IPS-NIHi7 (cell line): Measurements from ENCODE around the gene PIGT.

ENCODE experiments used
- DNase-seq: peaks from one replicate; pipeline ENCODE4 v3.0.0; 2012; ENCODE audit warnings: mixed read lengths; ENCODE audit errors: extremely low spot score

The PIGT gene

DNA sequence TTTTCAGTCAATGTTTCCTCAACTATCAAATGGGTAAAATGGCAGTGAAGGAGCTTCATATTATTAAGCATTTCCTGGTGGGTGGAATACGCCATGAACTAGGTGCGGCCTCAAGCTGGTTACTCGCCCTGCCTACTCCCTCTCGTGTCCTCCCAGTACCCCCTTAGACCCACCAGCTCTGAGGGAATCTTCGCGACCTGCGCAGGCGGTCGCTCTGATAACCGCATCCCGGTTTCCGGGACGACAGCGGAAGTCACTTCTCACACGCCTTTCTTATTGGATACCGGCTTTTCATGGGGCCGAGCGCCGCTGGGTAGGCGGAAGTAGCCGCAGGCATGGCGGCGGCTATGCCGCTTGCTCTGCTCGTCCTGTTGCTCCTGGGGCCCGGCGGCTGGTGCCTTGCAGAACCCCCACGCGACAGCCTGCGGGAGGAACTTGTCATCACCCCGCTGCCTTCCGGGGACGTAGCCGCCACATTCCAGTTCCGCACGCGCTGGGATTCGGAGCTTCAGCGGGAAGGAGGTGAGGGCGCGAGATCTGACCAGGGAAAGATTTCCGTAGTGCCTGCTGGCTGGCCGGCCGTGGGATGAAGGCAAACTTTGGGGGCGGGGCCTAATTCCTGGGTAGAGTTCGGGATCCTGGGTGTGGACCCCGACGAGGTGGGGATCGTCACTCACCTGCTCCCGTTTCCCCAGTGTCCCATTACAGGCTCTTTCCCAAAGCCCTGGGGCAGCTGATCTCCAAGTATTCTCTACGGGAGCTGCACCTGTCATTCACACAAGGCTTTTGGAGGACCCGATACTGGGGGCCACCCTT is at the start of gene PIGT:
TSS of gene PIGT (plus strand) at position 320 of the 816 bp plus-strand sequence. CDS start at position 336, 16 bp downstream.
- peak; percentile 91 for DNase-seq

DNA sequence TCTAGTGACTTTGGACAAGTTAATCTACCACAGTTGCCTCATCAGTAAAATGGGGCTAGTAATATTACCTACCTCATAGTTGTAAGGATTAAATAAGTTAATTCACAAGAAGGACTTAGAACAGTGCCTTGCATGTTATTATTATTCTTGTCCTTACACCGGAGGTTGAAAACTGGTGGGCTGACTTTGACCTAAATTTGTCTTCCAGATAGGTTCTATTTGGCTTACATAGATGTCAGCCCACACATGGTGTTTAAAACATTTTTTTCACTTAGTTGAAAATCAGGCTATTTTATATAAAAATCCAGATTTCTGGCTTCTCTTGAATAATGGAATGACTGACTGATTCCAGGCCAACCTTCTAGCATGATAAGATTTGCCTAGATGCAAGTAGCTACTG is 49.7 kb upstream of the PIGT start:
- no peak for DNase-seq

DNA sequence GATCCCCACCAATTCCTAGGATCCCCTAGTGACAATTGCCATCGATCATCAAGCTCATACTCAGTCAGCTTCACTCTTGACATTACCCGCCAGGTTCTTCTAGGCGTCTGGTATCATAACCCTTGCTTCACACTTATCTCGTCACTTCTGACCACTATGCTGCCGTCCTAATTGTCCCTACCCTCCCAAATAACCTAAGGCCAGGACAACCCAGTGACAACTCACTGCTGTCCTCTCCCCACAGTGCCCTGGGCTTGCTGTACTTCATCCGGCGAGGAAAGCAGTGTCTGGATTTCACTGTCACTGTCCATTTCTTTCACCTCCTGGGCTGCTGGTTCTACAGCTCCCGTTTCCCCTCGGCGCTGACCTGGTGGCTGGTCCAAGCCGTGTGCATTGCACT is 49.3 kb upstream of the PIGT start:
- no peak for DNase-seq

DNA sequence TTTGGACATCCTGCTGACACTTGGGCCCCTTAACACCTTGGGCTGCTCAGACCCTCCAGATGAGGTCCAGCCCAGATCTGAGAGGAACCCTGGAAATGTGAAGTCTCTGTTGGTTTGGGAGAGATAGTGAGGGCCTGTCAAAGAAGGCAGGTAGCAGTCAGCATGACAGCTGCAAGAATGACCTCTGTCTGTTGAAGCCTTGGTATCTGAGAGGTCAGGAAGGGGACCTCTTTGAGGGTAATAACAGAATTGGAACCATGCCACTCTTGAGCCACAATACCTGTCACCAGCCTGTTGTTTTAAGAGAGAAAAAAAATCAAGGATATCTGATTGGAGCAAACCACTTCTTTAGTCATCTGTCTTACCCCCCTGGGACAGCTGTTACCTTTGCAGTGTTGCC is 48.8 kb upstream of the PIGT start:
- no peak for DNase-seq

DNA sequence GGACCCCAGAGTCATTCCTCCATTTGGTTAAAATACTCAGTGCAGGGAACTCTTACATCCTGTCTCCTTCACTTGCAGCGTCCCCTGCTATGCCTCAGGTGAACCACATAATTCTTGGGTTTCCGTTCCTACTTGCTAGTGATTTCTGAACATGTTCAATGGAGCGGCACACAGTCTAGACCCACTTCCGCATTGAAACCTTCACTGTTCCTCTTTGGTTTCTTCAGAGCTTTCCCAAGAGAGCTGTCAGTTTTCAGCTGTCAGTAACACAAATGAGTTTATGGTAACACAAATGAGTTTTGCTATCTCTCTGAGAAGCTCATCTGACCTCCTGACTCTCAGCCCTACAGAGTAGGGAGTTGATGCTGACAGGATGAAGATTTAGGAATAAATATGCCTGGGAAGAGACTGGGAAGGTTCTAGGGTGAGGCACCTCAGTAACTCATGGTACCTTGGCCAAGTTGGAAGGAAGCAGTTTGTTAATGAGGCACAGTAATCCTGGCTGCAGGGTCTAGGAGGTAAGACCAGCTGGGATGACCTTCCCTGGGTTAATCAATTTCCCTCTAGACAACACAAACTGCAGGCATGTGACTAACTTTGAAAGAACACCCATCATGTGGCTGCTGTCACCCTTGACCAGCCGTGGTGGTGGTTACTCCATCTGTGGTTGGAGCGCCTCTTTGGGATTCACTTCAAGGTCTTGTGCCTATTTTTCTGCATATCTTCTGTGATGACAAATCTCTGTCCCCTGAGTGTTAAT is 47.5 kb upstream of the PIGT start:
- DNase-seq: no peak

DNA sequence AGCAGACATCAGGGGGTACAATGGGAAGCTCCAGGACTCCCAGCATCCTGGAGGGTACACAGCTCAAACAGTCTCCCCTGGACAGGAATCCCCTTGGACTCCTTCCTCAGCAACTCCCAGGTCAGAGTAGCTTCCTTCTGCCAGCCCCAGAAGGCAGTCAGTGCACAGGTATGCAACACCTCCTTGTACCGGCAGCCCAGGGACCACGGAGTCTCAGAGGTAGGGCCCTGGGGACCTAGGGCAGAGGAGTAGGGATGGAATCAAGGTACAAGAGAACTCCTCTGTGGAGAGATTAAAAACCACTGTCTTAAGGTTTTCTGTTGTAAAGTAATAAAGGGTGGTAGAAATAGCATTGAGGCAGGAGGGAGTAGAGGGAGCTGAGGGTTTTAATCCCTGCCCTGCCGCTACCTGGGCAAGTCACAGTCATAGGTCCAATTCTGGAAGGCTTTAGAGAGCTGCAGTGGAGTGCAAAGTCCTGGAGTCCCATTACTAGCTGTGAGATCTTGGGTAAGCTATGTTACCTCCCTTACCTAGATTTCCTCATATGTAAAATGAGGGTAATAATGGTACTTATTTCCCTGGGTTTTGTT is 45.3 kb upstream of the PIGT start:
- no peak for DNase-seq

DNA sequence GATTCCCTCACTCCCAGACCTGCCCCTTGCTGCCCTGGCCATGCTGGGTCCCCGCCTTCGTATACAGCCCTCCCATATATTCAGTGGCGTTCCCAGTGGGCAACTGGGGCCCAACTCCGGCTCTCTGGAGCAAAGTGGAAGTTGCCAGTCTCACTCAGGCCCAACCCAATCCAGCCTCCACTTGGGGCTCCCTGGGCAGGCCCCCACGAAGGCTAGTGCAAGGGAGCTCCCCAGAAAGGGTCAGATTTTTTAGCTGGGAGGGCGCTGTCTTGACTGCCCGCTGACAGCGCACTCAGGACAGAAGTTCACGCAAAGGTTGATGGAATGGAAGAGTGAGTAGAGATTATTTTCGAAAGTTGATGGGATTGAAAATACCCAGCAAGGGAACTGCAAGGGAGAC is 43.7 kb upstream of the PIGT start:
- no peak for DNase-seq

DNA sequence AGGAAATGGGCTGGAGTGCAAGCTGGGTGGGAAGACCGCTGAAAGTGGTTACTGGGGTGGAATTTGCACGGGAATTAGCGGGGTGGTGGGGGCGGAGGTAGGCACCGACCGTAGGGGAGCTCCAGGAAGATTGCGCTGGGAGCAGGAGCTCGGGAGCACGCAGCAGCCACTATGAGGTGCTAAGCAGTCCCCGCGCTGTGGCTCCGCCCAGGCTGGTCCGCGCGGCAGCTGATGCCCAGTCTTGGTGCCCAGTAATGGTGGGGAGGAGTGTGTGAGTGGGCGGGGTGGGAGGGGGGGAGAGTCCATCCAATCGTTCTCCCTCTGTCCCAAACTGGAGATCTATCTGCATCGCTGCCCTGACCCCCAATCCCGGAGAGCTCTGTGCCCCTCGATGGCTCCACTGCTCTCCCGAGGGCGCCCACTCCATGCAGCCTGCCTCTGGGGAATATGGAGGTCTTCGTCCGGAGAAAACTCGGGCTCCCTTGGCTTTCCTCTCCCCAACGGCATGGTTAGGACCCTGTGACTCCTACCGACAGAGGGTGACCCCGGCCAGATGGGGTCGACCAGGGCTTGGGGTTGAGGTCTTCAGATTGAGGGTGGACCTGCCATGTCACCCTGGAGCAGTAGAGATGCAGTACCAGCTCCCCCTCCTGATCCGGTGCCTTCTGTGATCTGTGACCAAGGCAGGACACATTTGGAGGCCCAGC is 43.1 kb upstream of the PIGT start:
- peak; percentile 45 for DNase-seq

DNA sequence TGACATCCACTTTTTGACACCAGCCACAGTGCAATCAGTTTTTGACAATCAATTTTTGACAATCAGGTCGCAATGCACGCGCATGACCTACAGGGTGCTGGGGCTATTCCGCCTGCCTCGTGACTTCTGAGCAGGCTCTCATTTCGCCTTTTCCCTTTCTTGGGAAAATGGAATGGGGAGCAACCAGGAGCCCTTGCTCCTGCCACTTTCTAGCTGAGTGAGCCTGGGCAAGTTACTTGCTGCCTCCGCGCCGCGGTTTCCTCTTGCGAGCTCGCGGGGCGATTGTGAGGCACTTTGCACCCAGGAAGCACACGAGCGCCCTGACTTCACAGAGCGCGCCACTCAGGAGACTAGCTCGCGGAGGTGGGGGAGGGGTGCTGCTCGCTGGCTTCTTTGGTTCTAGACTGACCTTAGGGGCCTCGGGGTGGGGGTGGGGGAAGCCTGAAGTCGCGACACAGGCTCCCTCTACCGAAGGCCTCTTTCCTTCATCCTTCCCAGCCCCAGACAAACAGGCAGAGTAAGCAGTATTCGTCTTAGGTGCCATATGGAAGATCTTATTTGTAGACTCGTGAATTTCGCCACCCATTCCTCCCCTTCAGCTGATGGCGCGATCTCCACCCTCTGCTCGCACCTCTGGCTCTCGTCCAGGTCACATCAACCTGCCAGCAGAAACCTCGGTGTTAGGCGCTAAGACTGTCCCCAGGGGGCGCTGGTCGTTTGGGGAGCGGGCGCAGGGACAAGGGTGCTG is 42.4 kb upstream of the PIGT start:
- DNase-seq: peak; percentile 88

DNA sequence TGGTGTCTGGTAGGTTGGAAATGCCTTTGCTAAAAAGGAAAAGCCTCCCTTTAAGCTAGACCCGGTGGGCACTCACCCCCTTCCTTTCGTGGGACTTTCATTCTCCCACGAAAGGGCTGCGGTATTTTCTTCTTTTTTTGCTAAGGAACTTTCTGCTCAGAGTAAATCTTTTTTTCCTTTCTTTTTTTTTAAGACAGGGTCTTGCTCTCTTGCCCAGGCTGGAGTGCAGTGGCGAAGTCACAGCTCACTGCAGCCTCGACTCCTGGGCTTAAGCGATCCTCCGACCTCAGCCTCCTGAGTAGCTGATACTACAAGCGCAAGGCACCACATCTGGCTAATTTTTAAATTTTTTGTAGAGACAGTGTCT is 41.9 kb upstream of the PIGT start:
- no peak for DNase-seq

DNA sequence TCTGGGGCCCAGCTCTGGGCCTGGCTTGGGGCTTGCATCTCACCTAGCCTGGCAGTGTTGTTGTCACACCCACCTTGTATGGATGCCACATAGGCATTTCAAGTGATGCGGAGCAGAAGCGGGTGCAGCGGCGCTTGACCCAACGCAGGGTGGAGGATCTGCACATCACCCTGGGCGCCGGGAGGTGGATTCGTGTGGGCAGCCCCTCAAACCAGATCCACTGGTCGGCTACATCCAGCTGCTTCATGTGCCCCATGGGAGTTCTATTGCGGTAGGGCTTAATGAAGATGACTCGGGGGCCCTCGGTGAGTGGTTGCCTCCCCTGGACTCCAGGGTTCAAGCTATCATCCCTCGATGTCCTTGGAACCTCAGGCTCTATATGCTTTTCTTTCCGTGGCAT is 41.0 kb upstream of the PIGT start:
- no peak for DNase-seq

DNA sequence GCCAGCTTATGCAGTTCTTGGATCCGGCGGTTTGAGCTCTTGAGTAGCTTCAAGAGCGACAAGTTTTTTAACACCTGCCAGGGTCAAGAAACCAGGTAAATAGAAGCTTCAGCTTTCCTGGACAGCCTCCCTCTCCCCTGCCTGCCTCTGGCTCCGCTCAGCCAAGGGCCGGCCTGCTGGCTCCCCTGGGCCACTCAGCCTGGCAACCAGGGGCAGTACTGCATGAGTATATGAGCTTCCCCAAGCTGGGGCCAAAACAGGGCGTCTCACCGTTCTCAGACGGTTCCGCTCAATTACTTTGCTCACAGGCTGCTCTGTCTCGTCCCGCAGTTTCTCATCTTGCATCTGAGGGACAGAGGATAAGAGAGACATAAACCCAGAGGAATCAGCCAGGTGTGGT is 38.7 kb upstream of the PIGT start:
- DNase-seq: no peak

DNA sequence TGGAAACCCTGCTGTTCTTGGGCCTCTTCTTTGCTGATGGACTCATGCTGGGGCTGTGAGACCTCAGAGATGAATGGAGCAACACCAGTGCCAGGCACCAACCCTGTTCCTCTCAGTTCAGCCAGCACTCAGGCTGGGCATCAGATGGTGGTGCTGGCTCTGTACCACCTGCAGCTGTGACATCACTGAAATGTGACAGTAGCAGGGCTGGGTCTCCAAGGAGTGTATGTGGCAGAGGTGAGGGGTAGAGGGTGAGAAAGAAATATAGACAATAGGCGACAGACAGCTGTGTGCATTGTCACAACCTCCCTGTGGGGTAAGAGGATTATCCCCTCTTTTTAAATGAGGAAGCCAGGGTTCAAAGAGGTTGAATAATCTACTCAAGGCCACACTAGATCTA is 37.8 kb upstream of the PIGT start, which contains the start of gene TP53TG5:
TSS of gene TP53TG5 (minus strand) at position 135 of the 400 bp plus-strand sequence. CDS start at position 46, 89 bp downstream.
- DNase-seq: no peak

DNA sequence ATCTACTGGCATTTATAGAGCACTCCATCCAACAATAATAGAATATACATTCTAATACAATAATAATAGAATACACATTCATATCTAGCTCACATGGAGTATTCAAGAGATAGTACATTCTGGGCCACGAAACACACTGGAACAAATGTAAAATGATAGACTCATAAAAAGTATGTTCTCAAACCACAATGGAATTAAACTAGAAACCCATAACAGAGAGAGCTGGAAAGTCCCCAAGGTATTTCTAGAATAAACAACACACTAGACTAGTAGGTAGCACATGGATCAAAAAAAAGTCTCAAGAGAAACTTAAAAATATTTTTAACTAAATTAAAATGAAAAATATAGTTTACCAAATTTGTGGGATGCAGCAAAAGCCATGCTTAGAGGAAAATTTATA is 28.7 kb upstream of the PIGT start:
- no peak for DNase-seq

DNA sequence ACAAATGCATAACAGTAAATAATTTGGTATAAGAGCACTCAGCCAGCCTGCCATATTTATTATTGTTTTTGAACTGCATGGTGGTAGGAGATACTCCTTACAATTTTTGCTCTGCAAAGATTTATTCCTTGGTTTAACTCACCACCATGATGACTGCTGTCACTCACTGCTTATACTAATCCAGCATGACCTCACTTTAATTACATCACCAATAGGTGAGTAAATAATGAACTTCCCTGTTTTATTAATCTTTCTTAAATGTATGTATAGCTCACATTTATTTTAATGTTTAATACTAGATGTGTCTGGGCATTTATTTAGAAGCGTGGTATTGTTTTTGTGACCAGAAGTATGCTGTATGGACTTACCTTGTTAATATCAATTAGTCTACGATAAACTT is 25.0 kb upstream of the PIGT start:
- no peak for DNase-seq

DNA sequence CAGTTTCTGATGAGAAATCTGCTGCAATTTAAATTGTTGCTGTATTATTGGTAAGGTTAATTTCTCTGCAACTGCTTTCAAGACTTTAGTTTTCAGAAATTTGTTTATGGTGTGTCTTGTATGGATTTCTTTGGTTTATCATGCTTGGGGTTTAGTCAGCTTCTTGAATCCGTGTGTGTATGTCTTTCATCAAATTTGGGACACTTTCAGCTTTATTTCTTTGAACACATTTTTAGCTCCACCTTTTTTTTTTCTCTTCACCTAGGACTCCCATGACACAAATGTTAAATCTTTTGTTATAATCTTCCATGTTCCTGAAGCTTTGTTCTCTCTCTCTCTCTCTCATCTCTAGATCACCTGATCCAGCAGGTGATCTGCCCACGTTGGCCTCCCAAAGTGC is 24.4 kb upstream of the PIGT start:
- DNase-seq: no peak

DNA sequence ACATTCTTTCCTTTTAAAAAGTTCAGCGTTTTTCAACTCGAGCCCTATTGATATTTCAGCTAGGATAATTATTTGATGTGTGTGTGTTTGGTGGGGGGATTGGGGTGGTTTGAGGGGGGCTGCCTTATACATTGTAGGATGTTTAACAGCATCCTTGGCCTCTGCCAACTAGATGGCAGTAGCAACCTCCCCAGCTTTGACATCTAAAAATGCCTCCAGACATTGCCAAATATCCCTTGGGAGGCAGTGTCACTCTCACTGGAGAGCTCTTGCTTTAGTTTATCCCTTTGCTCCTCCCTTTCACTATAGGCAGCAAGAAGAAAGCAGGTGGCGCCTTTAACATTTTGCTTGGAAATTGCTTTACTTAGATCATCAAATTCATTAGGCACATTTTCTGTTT is 23.2 kb upstream of the PIGT start:
- no peak for DNase-seq

DNA sequence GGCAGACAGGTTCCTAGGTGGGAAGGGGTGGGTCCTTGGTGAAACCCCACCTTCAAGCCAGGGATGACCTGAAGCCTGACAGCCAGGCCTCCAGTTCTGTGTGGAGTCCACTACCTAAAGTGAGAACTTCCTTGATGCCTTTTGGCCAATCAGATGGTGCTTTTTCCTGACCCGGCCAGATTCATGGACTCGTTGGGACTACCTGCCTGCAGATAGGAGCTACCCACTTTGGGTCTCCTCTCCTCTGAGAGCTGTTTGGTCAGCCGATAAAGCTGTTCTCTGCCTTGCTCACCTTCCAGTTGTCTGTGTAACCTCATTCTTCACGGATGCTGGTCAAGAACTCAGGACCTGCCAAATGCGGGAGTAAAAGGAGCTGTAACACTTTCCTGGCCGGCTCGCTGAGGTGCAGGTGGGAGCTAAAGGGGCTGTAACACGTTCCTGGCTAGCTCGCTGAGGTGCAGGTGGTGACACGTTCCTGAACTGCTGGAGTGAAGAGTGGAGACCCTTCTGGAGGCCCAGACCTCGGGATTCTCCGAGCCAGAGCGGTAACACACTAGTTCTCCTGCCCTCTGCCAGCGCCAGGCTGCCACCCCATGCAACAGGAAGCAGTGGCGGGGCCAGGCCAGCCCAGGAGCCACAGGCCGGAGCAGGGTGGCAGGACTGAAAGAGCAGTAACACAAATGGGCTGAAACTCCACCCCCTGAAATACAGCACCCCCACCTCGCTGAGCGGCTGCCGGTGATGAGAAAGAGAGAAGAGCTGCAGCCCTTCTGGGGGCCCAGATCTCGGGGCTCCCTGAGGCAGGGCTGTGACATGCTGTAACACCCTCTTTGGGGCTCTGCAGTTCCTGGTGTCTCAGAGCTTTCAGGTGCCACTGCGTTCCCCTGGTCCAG is 21.5 kb upstream of the PIGT start:
- no peak for DNase-seq

DNA sequence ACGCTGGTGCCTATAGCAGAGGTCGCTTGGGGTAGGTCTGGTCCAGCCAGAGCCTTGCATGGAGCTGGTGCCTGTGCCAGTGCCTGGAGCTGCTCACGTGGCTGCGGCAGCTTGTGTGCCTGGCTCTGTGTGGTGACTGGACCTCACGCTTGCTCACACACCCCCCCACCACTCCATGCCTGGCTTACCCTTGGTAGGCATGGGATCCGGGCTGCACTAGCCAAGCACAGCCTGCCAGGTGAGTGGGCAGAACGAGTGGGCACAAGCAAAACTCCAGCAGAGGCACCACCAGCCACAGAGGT is 20.9 kb upstream of the PIGT start:
- no peak for DNase-seq

DNA sequence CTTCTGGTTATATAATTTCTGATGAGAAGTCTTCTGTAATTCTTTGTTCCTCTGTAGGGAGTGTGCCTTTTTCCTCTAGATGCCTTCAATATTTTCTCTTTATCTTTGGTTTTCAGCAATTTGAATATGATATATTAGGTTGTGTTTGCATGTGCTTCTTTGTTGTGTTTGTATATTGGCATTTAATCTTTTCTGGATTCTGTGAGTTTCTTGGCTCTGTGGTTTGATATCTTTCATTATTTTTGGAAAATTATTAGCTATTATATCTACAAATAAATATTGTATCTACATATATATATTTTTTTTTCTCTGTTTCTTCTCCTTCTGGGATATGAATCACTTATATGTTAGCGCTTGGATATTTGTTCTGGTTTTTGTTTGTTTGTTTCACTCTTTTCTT is 16.9 kb upstream of the PIGT start:
- no peak for DNase-seq
